Stomach (tissue), 4 donors: ENCODE results near the gene INAVA.

ENCODE experiments used
- POLR2A ChIP-seq, 4 donors: fragments of 450-650 bp; IDR thresholded peaks; one replicate each; pipeline ENCODE4 v1.6.1; 2016; ENCODE audit warnings: antibody characterized with exemption in 4 of 4, control low read depth in 2 of 4, mild to moderate bottlenecking in 1 of 4, moderate library complexity in 1 of 4
- POLR2AphosphoS5 ChIP-seq, 3 donors: sonication (generic); formaldehyde crosslinking; IDR thresholded peaks; one replicate each; pipeline ENCODE4 v1.6.1; 2016; ENCODE audit warnings: antibody characterized with exemption in 3 of 3
- TF ChIP-seq, protein P1 (sequence below), 7 experiments: fragments of 450-650 bp in 4 of 7; fragments of 200-600 bp in 3 of 7; sonication (generic) in 3 of 7; IDR thresholded peaks; one replicate each; pipeline ENCODE4 v1.5.1; 2016 to 2019; ENCODE audit warnings: antibody characterized with exemption in 7 of 7, control low read depth in 2 of 7, mild to moderate bottlenecking in 1 of 7

DNA sequence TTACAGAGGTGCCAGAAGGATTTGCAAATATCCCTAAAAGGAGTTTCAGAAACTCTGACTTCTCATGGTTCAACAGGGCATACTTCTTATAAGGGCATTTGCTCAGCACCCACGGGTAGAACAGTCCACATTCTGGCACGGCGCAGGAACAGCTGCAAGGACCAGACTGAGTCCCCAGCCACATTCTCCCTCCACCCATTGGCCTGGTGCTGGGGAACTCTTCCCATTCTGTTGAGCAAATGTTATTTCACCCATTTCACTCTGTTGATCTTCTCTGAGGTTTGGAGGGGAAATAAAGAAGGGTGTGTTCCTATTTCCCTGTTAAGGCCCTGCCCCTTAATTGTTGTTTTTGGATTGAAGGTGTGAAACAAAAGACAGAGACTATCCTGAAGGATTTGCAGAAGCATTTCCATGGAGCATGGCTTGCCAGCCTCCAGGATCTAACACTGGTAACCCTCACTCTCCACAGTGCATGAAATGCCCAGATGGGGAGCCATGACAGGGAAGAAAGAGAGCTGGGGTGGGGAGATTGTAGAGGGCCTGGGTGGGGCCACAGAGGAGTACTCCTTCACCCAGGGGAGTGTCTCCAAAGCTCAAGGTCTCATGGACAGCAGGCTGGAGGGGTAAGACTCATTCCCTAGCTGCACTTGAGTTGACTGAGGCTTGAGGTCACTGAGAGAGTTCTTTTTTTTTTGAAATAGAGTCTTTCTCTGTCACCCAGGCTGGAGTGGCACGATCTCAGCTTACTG lies 35.0 kb downstream of the INAVA start:
- TF ChIP-seq, protein P1, sequence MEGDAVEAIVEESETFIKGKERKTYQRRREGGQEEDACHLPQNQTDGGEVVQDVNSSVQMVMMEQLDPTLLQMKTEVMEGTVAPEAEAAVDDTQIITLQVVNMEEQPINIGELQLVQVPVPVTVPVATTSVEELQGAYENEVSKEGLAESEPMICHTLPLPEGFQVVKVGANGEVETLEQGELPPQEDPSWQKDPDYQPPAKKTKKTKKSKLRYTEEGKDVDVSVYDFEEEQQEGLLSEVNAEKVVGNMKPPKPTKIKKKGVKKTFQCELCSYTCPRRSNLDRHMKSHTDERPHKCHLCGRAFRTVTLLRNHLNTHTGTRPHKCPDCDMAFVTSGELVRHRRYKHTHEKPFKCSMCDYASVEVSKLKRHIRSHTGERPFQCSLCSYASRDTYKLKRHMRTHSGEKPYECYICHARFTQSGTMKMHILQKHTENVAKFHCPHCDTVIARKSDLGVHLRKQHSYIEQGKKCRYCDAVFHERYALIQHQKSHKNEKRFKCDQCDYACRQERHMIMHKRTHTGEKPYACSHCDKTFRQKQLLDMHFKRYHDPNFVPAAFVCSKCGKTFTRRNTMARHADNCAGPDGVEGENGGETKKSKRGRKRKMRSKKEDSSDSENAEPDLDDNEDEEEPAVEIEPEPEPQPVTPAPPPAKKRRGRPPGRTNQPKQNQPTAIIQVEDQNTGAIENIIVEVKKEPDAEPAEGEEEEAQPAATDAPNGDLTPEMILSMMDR (IDR thresholded peaks at IDR 0.05), result no peak
- TF ChIP-seq POLR2AphosphoS5 (IDR thresholded peaks at IDR 0.05), result no peak
- no peak for TF ChIP-seq POLR2A (IDR thresholded peaks at IDR 0.05)
